ENCODE results near the gene TASOR2. TPM values are rescaled to one million over a fixed set of nuclear protein-coding genes. Genes with fewer than 3 reads are reported as not detected.

TASOR2 gene
- total and polyA plus RNA-seq, 2 donors (not counting 3 experiments of a cell fraction or from before 2014, with no cell fraction given), result 13.6 to 49.9 TPM

DNA sequence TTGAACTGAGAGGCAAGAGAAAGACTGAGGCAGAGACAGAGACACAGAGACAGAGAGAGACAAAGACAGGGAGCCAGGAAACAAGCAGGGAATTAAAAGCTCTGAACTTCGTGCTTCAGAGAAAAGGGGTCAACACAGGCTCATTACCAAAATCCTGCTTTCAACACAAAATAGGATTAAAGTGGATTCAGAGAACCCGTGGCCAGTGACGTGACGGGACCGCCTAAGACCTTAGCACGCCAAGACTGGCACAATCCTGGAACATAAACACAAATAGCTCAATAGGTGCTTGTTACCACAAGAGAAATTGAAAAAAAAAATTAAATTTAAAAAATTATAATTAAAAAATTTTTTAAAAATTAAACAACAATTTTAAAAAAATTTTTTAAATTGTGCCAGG lies 39.7 kb upstream of the TASOR2 start:
- CTCF ChIA-PET, result interaction anchor here (5.6 kb wide), 1 partner anchor 15 kb away, joined by 21 read pairs; no protein-coding TSS in a partner anchor
- no peak for TF ChIP-seq POLR2A (IDR thresholded peaks at IDR 0.05; ENCODE audit: low read depth, low read length)
- no peak for TF ChIP-seq FOS (IDR thresholded peaks at IDR 0.05; ENCODE audit: borderline replicate concordance, insufficient read depth, low read length)
- TF ChIP-seq, protein P1, sequence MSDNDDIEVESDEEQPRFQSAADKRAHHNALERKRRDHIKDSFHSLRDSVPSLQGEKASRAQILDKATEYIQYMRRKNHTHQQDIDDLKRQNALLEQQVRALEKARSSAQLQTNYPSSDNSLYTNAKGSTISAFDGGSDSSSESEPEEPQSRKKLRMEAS (IDR thresholded peaks at IDR 0.05; ENCODE audit: insufficient read depth, insufficient read length), result no peak
- TF ChIP-seq, protein P2, sequence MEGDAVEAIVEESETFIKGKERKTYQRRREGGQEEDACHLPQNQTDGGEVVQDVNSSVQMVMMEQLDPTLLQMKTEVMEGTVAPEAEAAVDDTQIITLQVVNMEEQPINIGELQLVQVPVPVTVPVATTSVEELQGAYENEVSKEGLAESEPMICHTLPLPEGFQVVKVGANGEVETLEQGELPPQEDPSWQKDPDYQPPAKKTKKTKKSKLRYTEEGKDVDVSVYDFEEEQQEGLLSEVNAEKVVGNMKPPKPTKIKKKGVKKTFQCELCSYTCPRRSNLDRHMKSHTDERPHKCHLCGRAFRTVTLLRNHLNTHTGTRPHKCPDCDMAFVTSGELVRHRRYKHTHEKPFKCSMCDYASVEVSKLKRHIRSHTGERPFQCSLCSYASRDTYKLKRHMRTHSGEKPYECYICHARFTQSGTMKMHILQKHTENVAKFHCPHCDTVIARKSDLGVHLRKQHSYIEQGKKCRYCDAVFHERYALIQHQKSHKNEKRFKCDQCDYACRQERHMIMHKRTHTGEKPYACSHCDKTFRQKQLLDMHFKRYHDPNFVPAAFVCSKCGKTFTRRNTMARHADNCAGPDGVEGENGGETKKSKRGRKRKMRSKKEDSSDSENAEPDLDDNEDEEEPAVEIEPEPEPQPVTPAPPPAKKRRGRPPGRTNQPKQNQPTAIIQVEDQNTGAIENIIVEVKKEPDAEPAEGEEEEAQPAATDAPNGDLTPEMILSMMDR (IDR thresholded peaks at IDR 0.05; ENCODE audit: extremely low read depth in 1 of 2, insufficient read depth in 1 of 2, low read depth in 1 of 2, low read length in 2 of 2), result no peak
- no peak for TF ChIP-seq POLR2AphosphoS5 (IDR thresholded peaks at IDR 0.05; ENCODE audit: insufficient read depth, low read depth, low read length)
- no peak for TF ChIP-seq JUN (IDR thresholded peaks at IDR 0.05; ENCODE audit: borderline replicate concordance, insufficient read depth, insufficient read length, low read depth)
- TF ChIP-seq GATA2 (IDR thresholded peaks at IDR 0.05; ENCODE audit: insufficient read depth, insufficient read length, low read depth, low read length), result no peak
- no peak for TF ChIP-seq EZH2 (IDR thresholded peaks at IDR 0.05; ENCODE audit: borderline replicate concordance, low read depth, low read length, severe bottlenecking)
- no peak for TF ChIP-seq MYC (IDR thresholded peaks at IDR 0.05; ENCODE audit: low read depth, low read length)

More for the DNA sequence above, 39.7 kb upstream of the TASOR2 start:
- no peaks in the 10 kb centered on the region for H3K9me1 ChIP-seq (replicated peaks; ENCODE audit: control insufficient read depth, extremely low read depth, insufficient read depth, low read length)
- no peak overlapping the region for H3K27ac ChIP-seq (ENCODE audit: insufficient read depth, low read depth, low read length)
- H3K9me3 ChIP-seq (replicated peaks; ENCODE audit: control insufficient read depth, insufficient read depth, low read length), result no peaks in the 10 kb centered on the region
- H3K4me1 ChIP-seq (ENCODE audit: control insufficient read depth, extremely low read depth, insufficient read depth, low read length), result no peaks in the 10 kb centered on the region
- H3K9ac ChIP-seq (replicated peaks; ENCODE audit: extremely low read depth, insufficient read depth, low read length), result no peak overlapping the region
- H3K4me3 ChIP-seq (replicated peaks in 1 of 3; ENCODE audit: insufficient read depth in 1 of 3, low read depth in 1 of 3, low read length in 3 of 3), result no peak overlapping the region
- FAIRE-seq (no peak), DNase-seq (ENCODE audit: low read depth, low spot score) (no peak)
- no peaks in the 10 kb centered on the region for H3K27me3 ChIP-seq (ENCODE audit: control insufficient read depth in 2 of 2, insufficient read depth in 2 of 2, low read length in 2 of 2)
- no peak overlapping the region for H3K4me2 ChIP-seq (ENCODE audit: insufficient read depth, low read length)
- POLR2A ChIA-PET, result no interaction called here
- no TSS peak for BruUV-seq (replicated peaks)
- intact Hi-C loops (cut with micrococcal nuclease) (no loop called here), dilution Hi-C loops (cut with MboI; ENCODE audit: extremely low pct_ligation_motif_present, low sequenced_read_pairs) (no loop called here)
- no peaks in the 10 kb centered on the region for H3K79me2 ChIP-seq (ENCODE audit: control insufficient read depth, insufficient read depth, low read length)
- no peak overlapping the region for H2AFZ ChIP-seq (ENCODE audit: low read depth, low read length)
- H3K36me3 ChIP-seq (ENCODE audit: control insufficient read depth in 2 of 2, extremely low read depth in 1 of 2, insufficient read depth in 2 of 2, low read length in 2 of 2), result peaks cover 0 to 12% of the 10 kb centered on the region in 2 experiments
- no peaks in the 10 kb centered on the region for H4K20me1 ChIP-seq (replicated peaks; ENCODE audit: control insufficient read depth, extremely low read depth, insufficient read depth, low read length)
